ENCODE measurements around the gene SULF2. TPM values are rescaled to one million over a fixed set of nuclear protein-coding genes. Genes with fewer than 3 reads are reported as not detected.

The SULF2 gene
- total and polyA plus RNA-seq, 2 donors (not counting 1 experiment from before 2014, with no cell fraction given), result 1.2 to 1.7 TPM

DNA sequence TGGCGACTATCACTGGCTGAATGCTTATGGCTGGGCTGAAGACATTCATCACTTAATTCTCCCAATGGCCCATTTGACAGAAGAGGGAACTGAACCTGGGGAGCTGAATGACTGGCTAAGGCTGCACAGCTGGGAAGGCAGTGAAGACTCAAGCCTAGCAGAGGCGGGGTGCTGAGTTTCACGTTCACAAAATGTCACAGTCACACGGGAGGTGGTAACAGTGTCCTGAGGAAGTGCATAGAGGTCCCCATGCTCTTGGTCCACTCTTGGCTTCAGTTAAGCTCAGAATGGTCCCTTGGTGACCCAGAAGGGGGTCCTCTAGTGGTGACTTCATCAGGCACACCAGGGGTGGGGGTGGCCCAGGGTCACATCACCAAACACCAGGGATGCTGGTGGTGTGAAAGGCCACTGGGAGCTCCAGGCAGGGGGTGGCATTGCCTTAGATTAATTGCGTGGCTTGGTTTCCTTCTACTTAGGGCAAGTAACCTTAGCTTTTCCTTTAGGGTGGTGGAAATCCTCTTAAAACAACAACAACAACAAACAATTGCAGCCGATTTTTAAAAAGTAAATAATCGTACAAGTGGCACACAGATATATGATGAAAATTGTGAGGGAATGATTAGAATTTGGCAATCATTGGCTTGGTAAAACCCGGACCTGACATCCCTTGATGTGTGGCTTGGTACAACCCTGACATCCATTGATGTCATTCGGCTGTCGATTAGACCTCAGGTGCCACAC lies 45.0 kb downstream of the SULF2 start:
- no peaks in the 10 kb centered on the region for H3K9me3 Mint-ChIP-seq (ENCODE audit: insufficient read depth)
- H3K27ac ChIP-seq (ENCODE audit: low read length in 2 of 2), result no peak overlapping the region
- no peak overlapping the region for H3K9ac ChIP-seq (ENCODE audit: low read length)
- no peaks in the 10 kb centered on the region for H3K9me3 ChIP-seq (ENCODE audit: control extremely low read depth in 1 of 3, control insufficient read depth in 2 of 3, insufficient read depth in 1 of 3, low read length in 2 of 3)
- ChIA-PET POLR2A (no interaction called here), CTCF (no interaction called here)
- H3K4me3 ChIP-seq (ENCODE audit: control extremely low read depth in 1 of 5, extremely low read depth in 1 of 5, insufficient read depth in 1 of 5, low read depth in 2 of 5, low read length in 4 of 5), result no peak overlapping the region
- no peak for DNase-seq
- 83% methylated on average over 6 of the region's 10 CpGs for WGBS (ENCODE audit: insufficient coverage)
- H3K4me1 ChIP-seq (ENCODE audit: control insufficient read depth in 2 of 2, insufficient read depth in 2 of 2, low read length in 2 of 2), result peaks cover 4 to 14% of the 10 kb centered on the region in 2 donors
- no peak for TF ChIP-seq EZH2 (IDR thresholded peaks at IDR 0.05; ENCODE audit: borderline replicate concordance, insufficient read depth, low read depth, low read length, poor library complexity, severe bottlenecking)
- no peak for TF ChIP-seq CTCF (IDR thresholded peaks at IDR 0.05)
- no peak overlapping the region for H3K4me2 ChIP-seq (replicated peaks; ENCODE audit: low read depth, low read length, poor library complexity, severe bottlenecking)
- no peaks in the 10 kb centered on the region for H3K36me3 ChIP-seq (replicated peaks in 1 of 2; ENCODE audit: control extremely low read depth in 1 of 2, control insufficient read depth in 1 of 2, extremely low read depth in 1 of 2, insufficient read depth in 2 of 2, low read length in 1 of 2)
- no peak for ATAC-seq (ENCODE audit: low read depth)
- H3K79me2 ChIP-seq (ENCODE audit: control insufficient read depth, insufficient read depth, low read length), result no peaks in the 10 kb centered on the region
- no peaks in the 10 kb centered on the region for H4K20me1 ChIP-seq (ENCODE audit: control insufficient read depth, insufficient read depth, low read length, poor library complexity, severe bottlenecking)
- H3K4me3 Mint-ChIP-seq, result no peak overlapping the region
- intact Hi-C loops (cut with micrococcal nuclease), result no loop called here
- peaks cover 4% of the 10 kb centered on the region for H3K4me1 Mint-ChIP-seq
- H3K27me3 ChIP-seq (replicated peaks in 1 of 4; ENCODE audit: control extremely low read depth in 1 of 4, control insufficient read depth in 3 of 4, insufficient read depth in 4 of 4, low read length in 3 of 4), result no peaks in the 10 kb centered on the region
- H3K27me3 Mint-ChIP-seq, result peaks cover 8% of the 10 kb centered on the region
- no peak overlapping the region for H2AFZ ChIP-seq (ENCODE audit: insufficient read depth, low read depth, low read length, poor library complexity, severe bottlenecking)
- H3K27ac Mint-ChIP-seq, result no peak overlapping the region

DNA sequence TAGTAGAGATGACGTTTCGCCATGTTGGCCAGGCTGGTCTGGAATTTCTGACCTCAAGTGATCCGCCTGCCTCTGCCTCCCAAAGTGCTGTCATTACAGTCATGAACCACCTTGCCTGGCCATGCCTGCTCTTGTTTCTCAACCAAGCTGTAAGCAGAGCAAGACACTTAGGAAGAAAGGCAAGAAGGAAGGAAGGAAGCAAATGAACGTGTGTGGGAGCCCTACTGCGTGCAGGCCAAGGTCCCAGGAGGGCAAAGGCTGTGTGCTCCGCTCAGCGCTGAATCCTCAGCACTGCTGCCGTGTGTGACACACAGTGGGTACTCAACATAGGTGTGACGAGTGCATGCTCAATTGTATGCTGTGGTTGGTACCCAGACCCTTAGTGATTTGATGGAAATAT lies 47.4 kb downstream of the SULF2 start:
- H3K9ac ChIP-seq (ENCODE audit: low read length), result no peak overlapping the region
- no peaks in the 10 kb centered on the region for H3K36me3 ChIP-seq (replicated peaks in 1 of 2; ENCODE audit: control extremely low read depth in 1 of 2, control insufficient read depth in 1 of 2, extremely low read depth in 1 of 2, insufficient read depth in 2 of 2, low read length in 1 of 2)
- no peak overlapping the region for H3K4me2 ChIP-seq (replicated peaks; ENCODE audit: low read depth, low read length, poor library complexity, severe bottlenecking)
- no peak overlapping the region for H2AFZ ChIP-seq (ENCODE audit: insufficient read depth, low read depth, low read length, poor library complexity, severe bottlenecking)
- ATAC-seq (ENCODE audit: low read depth) (no peak), DNase-seq (no peak)
- H3K4me3 ChIP-seq (ENCODE audit: control extremely low read depth in 1 of 5, extremely low read depth in 1 of 5, insufficient read depth in 1 of 5, low read depth in 2 of 5, low read length in 4 of 5), result no peak overlapping the region
- H3K4me3 Mint-ChIP-seq, result no peak overlapping the region
- TF ChIP-seq CTCF (IDR thresholded peaks at IDR 0.05), result no peak
- no peaks in the 10 kb centered on the region for H3K79me2 ChIP-seq (ENCODE audit: control insufficient read depth, insufficient read depth, low read length)
- ChIA-PET POLR2A (no interaction called here), CTCF (no interaction called here)
- no peak overlapping the region for H3K27ac Mint-ChIP-seq
- H3K9me3 Mint-ChIP-seq (ENCODE audit: insufficient read depth), result no peaks in the 10 kb centered on the region
- no peaks in the 10 kb centered on the region for H4K20me1 ChIP-seq (ENCODE audit: control insufficient read depth, insufficient read depth, low read length, poor library complexity, severe bottlenecking)
- H3K4me1 Mint-ChIP-seq, result peaks cover 4% of the 10 kb centered on the region
- no peaks in the 10 kb centered on the region for H3K9me3 ChIP-seq (ENCODE audit: control extremely low read depth in 1 of 3, control insufficient read depth in 2 of 3, insufficient read depth in 1 of 3, low read length in 2 of 3)
- peaks cover 8% of the 10 kb centered on the region for H3K27me3 Mint-ChIP-seq
- H3K27me3 ChIP-seq (replicated peaks in 1 of 4; ENCODE audit: control extremely low read depth in 1 of 4, control insufficient read depth in 3 of 4, insufficient read depth in 4 of 4, low read length in 3 of 4), result no peaks in the 10 kb centered on the region
- WGBS (ENCODE audit: insufficient coverage), result 85% methylated on average over 8 of the region's 9 CpGs
- H3K27ac ChIP-seq (ENCODE audit: low read length in 2 of 2), result no peak overlapping the region
- intact Hi-C loops (cut with micrococcal nuclease), result no loop called here
- peaks cover 4 to 15% of the 10 kb centered on the region in 2 donors for H3K4me1 ChIP-seq (ENCODE audit: control insufficient read depth in 2 of 2, insufficient read depth in 2 of 2, low read length in 2 of 2)
